OCI-LY7 (cell line): ENCODE results near the gene HERC5.

Experiments used
- EZH2phosphoT487 ChIP-seq: fragments of 200-600 bp; sonication (generic); IDR thresholded peaks from 2 replicates; pipeline ENCODE4 v1.6.1; 2018; ENCODE audit warnings: low read depth, borderline replicate concordance, mild to moderate bottlenecking, mixed run types, antibody characterized with exemption, low read length, moderate library complexity, mixed read lengths
- TF ChIP-seq, protein P1 (sequence below): fragments of 200-600 bp; sonication (generic); conservative IDR thresholded peaks from 2 replicates; pipeline ENCODE4 v1.5.1; 2014; ENCODE audit warnings: mild to moderate bottlenecking, antibody characterized with exemption, low read length, moderate library complexity, mixed read lengths

DNA sequence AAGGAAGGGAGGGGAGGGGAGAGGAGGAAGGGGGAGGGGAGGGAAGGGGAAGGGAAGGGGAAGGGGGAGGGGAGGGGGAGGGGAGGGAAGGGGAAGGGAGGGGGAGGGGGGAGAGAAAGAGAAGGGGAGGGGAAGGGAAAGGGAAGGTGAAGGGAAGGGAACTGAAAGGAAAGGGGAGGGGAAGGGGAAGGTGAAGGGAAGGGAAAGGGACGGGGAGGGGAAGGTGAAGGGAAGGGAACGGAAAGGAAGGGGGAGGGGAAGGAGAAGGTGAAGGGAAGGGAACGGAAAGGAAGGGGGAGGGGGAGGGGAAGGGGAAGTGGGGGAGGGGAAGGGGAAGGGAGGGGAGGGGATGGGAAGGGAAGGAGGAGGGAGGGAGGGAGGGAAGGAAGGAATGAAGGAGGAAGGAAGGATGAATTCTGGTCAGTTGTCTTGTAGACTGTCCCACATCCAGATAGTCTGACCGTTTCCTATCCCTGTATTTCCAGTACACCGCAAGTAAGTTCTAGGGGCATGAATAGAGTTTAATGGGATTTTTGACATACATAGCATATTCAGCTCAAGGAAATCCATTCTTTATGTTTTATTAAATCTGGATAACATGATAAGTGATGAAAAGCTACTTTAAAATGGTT lies 20.4 kb downstream of the HERC5 start:
- TF ChIP-seq, protein P1, sequence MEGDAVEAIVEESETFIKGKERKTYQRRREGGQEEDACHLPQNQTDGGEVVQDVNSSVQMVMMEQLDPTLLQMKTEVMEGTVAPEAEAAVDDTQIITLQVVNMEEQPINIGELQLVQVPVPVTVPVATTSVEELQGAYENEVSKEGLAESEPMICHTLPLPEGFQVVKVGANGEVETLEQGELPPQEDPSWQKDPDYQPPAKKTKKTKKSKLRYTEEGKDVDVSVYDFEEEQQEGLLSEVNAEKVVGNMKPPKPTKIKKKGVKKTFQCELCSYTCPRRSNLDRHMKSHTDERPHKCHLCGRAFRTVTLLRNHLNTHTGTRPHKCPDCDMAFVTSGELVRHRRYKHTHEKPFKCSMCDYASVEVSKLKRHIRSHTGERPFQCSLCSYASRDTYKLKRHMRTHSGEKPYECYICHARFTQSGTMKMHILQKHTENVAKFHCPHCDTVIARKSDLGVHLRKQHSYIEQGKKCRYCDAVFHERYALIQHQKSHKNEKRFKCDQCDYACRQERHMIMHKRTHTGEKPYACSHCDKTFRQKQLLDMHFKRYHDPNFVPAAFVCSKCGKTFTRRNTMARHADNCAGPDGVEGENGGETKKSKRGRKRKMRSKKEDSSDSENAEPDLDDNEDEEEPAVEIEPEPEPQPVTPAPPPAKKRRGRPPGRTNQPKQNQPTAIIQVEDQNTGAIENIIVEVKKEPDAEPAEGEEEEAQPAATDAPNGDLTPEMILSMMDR = no peak
- TF ChIP-seq EZH2phosphoT487 = no peak
